AG08395 (cell line): ENCODE measurements around the gene APOC4.
A peak's percentile ranks its signal among the peaks of the same experiment; 100 is the strongest.
"Not testable (repeated sequence)": the region's sequence is repeated elsewhere in the genome, so short reads cannot be mapped to it uniquely, and the experiment has no call there.

Experiments
- DNase-seq: peaks from one replicate; pipeline ENCODE4 v3.0.0; 2012; ENCODE audit warnings: mixed read lengths, low spot score

Gene APOC4

GRCh38 chr19:44958090-44958489 lies 16.1 kb downstream of the APOC4 start:
- DNase-seq, result no peak

GRCh38 chr19:44959691-44960090 lies 17.7 kb downstream of the APOC4 start:
- no peak for DNase-seq

GRCh38 chr19:44960906-44961728 lies 19.1 kb downstream of the APOC4 start:
- no peak for DNase-seq

- DNase-seq, result no peak
These were observed 19.8 kb downstream of the APOC4 start for GRCh38 chr19:44961821-44962220.

GRCh38 chr19:44968118-44968517 lies 26.1 kb downstream of the APOC4 start:
- no peak for DNase-seq

GRCh38 chr19:44968670-44969069 lies 26.6 kb downstream of the APOC4 start:
- DNase-seq, result no peak

GRCh38 chr19:44969437-44969836 lies 27.4 kb downstream of the APOC4 start:
- DNase-seq, result no peak

GRCh38 chr19:44971451-44971850 lies 29.4 kb downstream of the APOC4 start:
- DNase-seq, result not testable (repeated sequence)

- no peak for DNase-seq
These were observed 30.8 kb downstream of the APOC4 start for GRCh38 chr19:44972802-44973201.

GRCh38 chr19:44973982-44974735 lies 32.1 kb downstream of the APOC4 start:
- DNase-seq, result no peak

GRCh38 chr19:44974857-44975256 lies 32.8 kb downstream of the APOC4 start:
- DNase-seq, result no peak

- DNase-seq, result no peak
These were observed 33.4 kb downstream of the APOC4 start for GRCh38 chr19:44975444-44975843.

- no peak for DNase-seq
These were observed 42.0 kb downstream of the APOC4 start for GRCh38 chr19:44984005-44984404.

GRCh38 chr19:44985445-44985844 lies 43.4 kb downstream of the APOC4 start:
- no peak for DNase-seq

- DNase-seq, result no peak
These were observed 44.4 kb downstream of the APOC4 start for GRCh38 chr19:44986389-44986788.

- DNase-seq, result no peak
These were observed 45.2 kb downstream of the APOC4 start for GRCh38 chr19:44987148-44987675.

GRCh38 chr19:44988273-44988672 lies 46.2 kb downstream of the APOC4 start:
- DNase-seq, result no peak

- DNase-seq, result peak; percentile 80
These were observed 47.0 kb downstream of the APOC4 start for GRCh38 chr19:44988896-44989556.

- DNase-seq, result no peak
These were observed 48.4 kb downstream of the APOC4 start for GRCh38 chr19:44990459-44990858.

GRCh38 chr19:44990966-44991365 lies 48.9 kb downstream of the APOC4 start:
- DNase-seq, result no peak

- DNase-seq, result no peak
These were observed 50.5 kb downstream of the APOC4 start for GRCh38 chr19:44992336-44993163.

GRCh38 chr19:44993526-44993925 lies 51.5 kb downstream of the APOC4 start:
- no peak for DNase-seq
